Lower leg skin (tissue), 4 donors: ENCODE measurements around the gene RAB12. TPM values are rescaled to one million over a fixed set of nuclear protein-coding genes. Genes with fewer than 3 reads are reported as not detected.

Source experiments
- DNase-seq, 2 donors: peaks; one replicate each; pipeline ENCODE4 v3.0.0-alpha.2; 2019; ENCODE audit warnings: low spot score in 2 of 2
- H3K4me3 ChIP-seq: fragments of 200-600 bp; sonication (generic); 2 replicates; pipeline ENCODE4 v1.5.1; 2017; ENCODE audit warnings: mild to moderate bottlenecking, low read depth; ENCODE audit not compliant: poor library complexity, severe bottlenecking
- CTCF ChIP-seq, 3 donors: fragments of 450-650 bp; IDR thresholded peaks; one replicate each; pipeline ENCODE4 v1.5.1; 2016; ENCODE audit warnings: antibody characterized with exemption in 3 of 3, mild to moderate bottlenecking in 3 of 3, moderate library complexity in 2 of 3
- POLR2A ChIP-seq, 2 donors: fragments of 450-650 bp; IDR thresholded peaks; one replicate each; pipeline ENCODE4 v1.6.1; 2016 to 2017; ENCODE audit warnings: antibody characterized with exemption in 2 of 2, mild to moderate bottlenecking in 1 of 2, moderate library complexity in 1 of 2
- WGBS, 2 donors: methylation state at CpG; one replicate each; pipeline ENCODE4 v1.1.5; 2018; 5-methylcytosine and 5-hydroxymethylcytosine counted together
- intact Hi-C: fragments of 100-400 bp; cut with DNase I; formaldehyde crosslinking; loops from one replicate; pipeline ENCODE4 v1.15.0; 2023; ENCODE audit warnings: low total_unique reads
- total RNA-seq, 4 donors: library from RNA; depleted of rRNA; stranded (reverse); fragments of >200 nt; gene quantifications; one replicate each; pipeline ENCODE4 v1.1.0, GENCODE V29; 2016

Gene RAB12
- total RNA-seq, 4 donors from 2014 or later = 33.6 to 46.8 (median 44.4) TPM

DNA sequence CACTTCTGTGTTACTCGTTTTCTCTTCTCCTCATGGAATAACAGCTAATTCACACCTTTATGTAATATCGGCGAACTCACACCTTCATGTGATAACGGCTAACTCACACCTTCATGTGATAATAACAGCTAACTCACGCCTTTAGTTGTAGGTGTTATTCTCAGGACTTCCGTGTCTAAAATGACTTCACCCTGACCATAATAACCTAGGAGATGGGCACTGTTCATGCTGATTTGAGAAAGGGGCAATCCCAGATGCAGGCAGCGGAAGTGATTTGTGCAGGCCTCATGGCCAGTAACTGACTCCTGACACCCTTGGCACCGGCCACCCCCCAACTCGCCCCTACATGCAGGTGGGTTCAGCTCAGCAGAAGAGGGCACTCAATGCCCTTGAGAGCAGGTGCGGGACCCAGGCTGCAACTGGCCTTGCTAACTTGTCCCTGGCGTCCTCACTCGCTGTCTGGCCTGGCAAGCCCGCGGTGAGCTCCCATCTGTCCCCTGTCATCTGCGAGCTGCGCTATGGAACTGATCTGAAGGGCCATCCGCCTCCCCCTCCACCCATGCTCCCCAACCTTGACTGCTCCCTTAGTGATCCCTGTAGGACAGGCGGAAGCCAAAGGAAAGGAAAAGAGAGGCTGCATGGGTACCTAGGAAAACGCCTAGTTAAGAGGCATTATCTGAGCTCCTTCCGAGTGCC, 53.5 kb downstream of the RAB12 start:
- intact Hi-C loops = no loop called here
- WGBS, 2 donors = 86 to 93% methylated on average over 20 of the region's 20 CpGs
- no peak for DNase-seq
- no peak overlapping the region for H3K4me3 ChIP-seq
- TF ChIP-seq POLR2A (IDR thresholded peaks at IDR 0.05) = no peak
- no peak for TF ChIP-seq CTCF (IDR thresholded peaks at IDR 0.05)

DNA sequence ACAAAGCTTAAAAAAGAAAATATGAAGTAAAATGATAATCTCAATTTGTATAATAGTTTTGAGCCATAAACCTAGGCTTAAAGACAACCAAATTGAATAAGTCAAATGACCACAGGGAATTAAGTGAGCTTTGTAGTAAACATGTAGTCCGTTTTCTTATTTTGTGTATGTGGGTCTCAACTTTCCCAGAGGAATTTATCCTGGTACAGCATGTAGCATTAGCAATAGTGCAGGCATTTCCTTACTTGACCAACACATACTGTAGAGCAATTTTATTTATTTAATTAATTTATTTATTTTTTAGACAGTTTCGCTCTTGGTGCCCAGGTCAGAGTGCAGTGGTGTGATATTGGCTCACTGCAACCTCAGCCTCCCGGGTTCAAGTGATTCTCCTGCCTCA, 58.6 kb downstream of the RAB12 start:
- WGBS, 2 donors = 94% methylated on average over 3 of the region's 3 CpGs
- TF ChIP-seq CTCF (IDR thresholded peaks at IDR 0.05) = no peak
- no peak for TF ChIP-seq POLR2A (IDR thresholded peaks at IDR 0.05)
- no peak for DNase-seq
- intact Hi-C loops = no loop called here
- no peak overlapping the region for H3K4me3 ChIP-seq

DNA sequence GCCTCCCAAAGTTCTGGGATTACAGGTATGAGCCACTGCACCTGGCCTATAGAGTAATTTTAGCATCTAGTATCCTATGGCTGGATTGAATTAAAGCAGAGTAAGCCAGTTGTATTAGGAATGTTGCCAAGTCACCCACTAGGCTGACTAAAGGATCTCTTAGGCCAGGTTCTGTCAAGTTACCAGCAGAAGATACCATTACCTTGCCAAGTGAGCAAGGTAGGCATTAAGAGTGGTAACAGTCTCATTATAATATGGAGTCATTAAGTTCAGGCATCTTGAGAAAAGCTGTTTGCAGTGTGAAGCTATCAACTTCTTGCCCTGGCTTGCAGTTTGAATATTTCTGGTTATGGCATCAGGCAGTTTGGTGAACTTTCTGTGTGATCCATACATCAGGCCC, 59.1 kb downstream of the RAB12 start:
- no peak for DNase-seq
- TF ChIP-seq POLR2A (IDR thresholded peaks at IDR 0.05) (no peak), CTCF (IDR thresholded peaks at IDR 0.05) (no peak)
- intact Hi-C loops = no loop called here
- H3K4me3 ChIP-seq = no peak overlapping the region

DNA sequence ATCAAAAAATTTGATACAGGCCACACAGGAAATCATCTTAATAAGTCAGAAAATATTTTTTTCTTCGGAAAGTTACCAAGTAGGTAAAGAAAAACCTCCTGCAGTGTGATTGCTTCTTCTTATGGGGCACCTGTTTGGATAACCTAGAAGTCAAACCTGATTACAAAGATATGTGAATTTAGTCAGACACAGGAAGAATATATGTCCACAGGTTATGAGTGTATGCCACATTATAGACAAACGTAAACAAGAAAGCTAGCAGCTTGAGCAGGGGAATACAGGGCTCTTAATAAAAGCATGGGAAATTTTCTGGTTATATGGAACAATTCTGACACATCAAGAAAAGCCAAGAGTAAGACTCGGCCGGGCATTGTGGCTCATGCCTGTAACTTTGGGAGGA, 60.3 kb downstream of the RAB12 start:
- intact Hi-C loops = no loop called here
- no peak overlapping the region for H3K4me3 ChIP-seq
- WGBS, 2 donors = 68 to 85% methylated on average over 4 of the region's 4 CpGs
- DNase-seq = no peak
- TF ChIP-seq POLR2A (IDR thresholded peaks at IDR 0.05) (no peak), CTCF (IDR thresholded peaks at IDR 0.05) (no peak)

DNA sequence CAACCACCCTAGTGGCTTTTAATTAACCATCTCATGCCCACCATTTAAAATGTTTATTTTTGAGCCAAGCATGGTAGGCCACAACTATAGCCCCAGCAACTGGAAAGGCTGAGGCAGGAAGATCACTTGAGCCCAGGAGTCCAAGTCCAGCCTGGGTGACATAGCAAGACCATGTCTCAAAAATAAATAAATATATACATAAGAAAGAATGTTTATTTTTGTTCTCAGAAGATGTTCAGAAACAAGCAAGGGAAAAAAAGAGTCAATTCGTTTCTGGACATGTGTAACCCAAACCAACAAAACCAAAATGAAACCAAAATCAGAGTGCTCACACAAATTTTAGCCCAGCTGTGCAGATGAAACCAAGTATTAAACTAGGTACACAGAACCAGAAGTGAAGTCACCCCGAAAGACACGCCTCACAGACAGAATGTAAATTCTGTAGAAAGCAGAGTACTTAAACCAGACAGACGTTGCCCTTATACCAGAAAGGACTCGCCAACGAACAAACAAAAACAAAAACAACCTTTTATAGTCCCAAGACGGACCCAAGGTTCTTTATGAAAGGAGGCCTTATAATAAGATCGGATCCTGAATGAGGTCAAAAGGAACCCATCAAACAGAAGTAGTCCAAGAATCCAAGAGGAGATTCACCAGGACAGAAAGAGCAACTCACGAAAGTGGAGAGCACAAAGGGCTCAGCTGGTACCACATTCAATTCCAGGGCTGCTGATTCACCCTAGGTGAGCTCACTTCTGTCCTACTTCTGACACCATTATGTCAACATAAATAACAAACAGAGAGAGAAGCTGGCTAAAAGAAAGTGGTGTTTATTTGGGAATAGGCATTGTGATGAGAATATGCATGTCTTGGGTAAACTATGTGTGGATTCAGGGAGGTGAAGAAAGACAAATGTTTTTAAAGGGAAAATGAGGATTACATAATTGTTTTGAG, 64.3 kb downstream of the RAB12 start:
- H3K4me3 ChIP-seq = no peak overlapping the region
- intact Hi-C loops = no loop called here
- TF ChIP-seq POLR2A (IDR thresholded peaks at IDR 0.05) = no peak
- no peak for TF ChIP-seq CTCF (IDR thresholded peaks at IDR 0.05)
- WGBS, 2 donors = 92 to 94% methylated on average over 9 of the region's 9 CpGs
- no peak for DNase-seq
